Thymus (tissue), 11 donors: ENCODE measurements around the gene COLEC12. TPM values are rescaled to one million over a fixed set of nuclear protein-coding genes. Genes with fewer than 3 reads are reported as not detected.

Experiments
- DNase-seq, 9 donors: peaks; one replicate each; pipeline ENCODE4 v3.0.0-alpha.2; 2013; ENCODE audit warnings: low spot score in 9 of 9, low read depth in 6 of 9, missing footprints in 1 of 9
- H3K27ac ChIP-seq, 2 donors: one replicate each; pipeline ENCODE4 v1.5.1; 2013; ENCODE audit warnings: control low read depth in 1 of 2, low read depth in 1 of 2, low read length in 1 of 2, mild to moderate bottlenecking in 1 of 2, moderate library complexity in 1 of 2
- H3K27me3 ChIP-seq, 2 donors: one replicate each; pipeline ENCODE4 v1.5.1; 2013; ENCODE audit warnings: low read length in 1 of 2; ENCODE audit not compliant: control insufficient read depth in 2 of 2, insufficient read depth in 1 of 2
- H3K36me3 ChIP-seq, 2 donors: one replicate each; pipeline ENCODE4 v1.5.1; 2013; ENCODE audit warnings: low read length in 1 of 2, mild to moderate bottlenecking in 1 of 2, moderate library complexity in 1 of 2; ENCODE audit not compliant: control insufficient read depth in 2 of 2, insufficient read depth in 2 of 2
- H3K4me1 ChIP-seq, 2 donors: one replicate each; pipeline ENCODE4 v1.5.1; 2013; ENCODE audit warnings: low read length in 2 of 2; ENCODE audit not compliant: control insufficient read depth in 2 of 2, insufficient read depth in 2 of 2
- H3K4me3 ChIP-seq, 2 donors: one replicate each; pipeline ENCODE4 v1.5.1; 2013; ENCODE audit warnings: low read length in 2 of 2, control low read depth in 1 of 2, mild to moderate bottlenecking in 1 of 2
- H3K9me3 ChIP-seq, 2 donors: one replicate each; pipeline ENCODE4 v1.5.1; 2013; ENCODE audit warnings: low read length in 1 of 2, mild to moderate bottlenecking in 1 of 2; ENCODE audit not compliant: control insufficient read depth in 2 of 2, insufficient read depth in 1 of 2
- WGBS: extraction: QIAGEN DNeasy Blood & Tissue Kit; methylation state at CpG from one replicate; pipeline ENCODE4 v1.1.7; 2013; 5-methylcytosine and 5-hydroxymethylcytosine counted together
- polyA plus RNA-seq: library from polyadenylated mRNA; stranded (reverse); fragments of 200-250 nt; gene quantifications from one replicate; pipeline ENCODE4 v1.2.3, GENCODE V29; 2013
- total RNA-seq: library from RNA; stranded (reverse); fragments of 120-200 nt; gene quantifications from one replicate; pipeline ENCODE4 v1.2.4, GENCODE V29; 2013
- donor health status: healthy.

Gene COLEC12
- total and polyA plus RNA-seq, 2 donors, result 5.6 to 6.5 TPM

DNA sequence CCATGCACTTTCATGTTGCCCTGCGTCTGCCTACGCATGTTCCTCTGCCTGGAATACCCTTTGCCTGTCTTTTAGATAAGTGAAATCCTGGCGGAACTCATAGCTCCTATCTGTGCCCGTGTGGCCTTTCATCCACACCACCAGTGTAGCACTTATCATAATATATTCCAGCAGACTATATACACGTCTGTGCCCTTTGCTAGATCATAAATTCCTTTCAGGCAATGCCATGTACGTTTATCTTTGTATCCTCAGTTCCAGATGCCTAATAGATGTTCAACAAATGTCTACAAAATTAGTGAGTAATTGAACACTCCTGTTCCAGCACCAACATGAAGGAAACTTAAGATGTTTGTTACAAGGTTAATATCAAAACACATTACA is 106.9 kb downstream of the COLEC12 start:
- 95% methylated on average over 6 of the region's 6 CpGs for WGBS
- Histone ChIP-seq H3K4me3 (no peak overlapping the region), H3K27ac (no peak overlapping the region), H3K9me3 (no peaks in the 10 kb centered on the region), H3K27me3 (no peaks in the 10 kb centered on the region), H3K36me3 (no peaks in the 10 kb centered on the region), H3K4me1 (no peaks in the 10 kb centered on the region)
- no peak for DNase-seq

DNA sequence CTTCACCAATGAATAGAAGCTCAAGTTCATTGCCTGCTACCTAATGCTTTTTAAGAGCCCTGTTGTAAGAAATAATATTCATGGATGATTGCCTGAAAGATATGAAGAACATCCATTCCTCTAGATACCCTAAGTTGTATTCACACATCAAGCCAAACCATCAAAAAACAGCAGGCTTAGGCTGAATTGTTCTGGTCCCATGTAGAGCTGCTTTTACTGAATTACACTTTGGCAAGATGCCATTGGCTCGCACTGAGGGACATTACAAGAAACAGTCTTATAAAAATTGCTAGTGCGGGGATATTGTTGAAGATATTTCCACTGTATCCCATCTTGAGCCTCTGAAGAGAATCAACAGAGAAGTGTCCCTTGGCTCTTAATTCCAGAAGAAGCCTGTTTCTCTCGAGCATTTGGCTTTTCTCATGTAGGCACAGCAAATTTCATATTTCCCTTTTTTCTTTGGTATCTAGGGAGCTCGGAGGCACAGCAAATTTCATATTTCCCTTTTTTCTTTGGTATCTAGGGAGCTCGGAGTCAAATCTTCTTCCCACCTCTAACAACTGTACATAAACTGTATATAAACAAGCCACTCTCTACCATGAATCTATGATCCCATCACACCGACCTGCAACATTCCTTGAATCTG is 107.5 kb downstream of the COLEC12 start:
- no peak overlapping the region for H3K4me3 ChIP-seq
- H3K9me3 ChIP-seq, result no peaks in the 10 kb centered on the region
- no peak overlapping the region for H3K27ac ChIP-seq
- no peaks in the 10 kb centered on the region for H3K4me1 ChIP-seq
- 94% methylated on average over 6 of the region's 6 CpGs for WGBS
- H3K27me3 ChIP-seq, result no peaks in the 10 kb centered on the region
- H3K36me3 ChIP-seq, result no peaks in the 10 kb centered on the region
- no peak for DNase-seq

DNA sequence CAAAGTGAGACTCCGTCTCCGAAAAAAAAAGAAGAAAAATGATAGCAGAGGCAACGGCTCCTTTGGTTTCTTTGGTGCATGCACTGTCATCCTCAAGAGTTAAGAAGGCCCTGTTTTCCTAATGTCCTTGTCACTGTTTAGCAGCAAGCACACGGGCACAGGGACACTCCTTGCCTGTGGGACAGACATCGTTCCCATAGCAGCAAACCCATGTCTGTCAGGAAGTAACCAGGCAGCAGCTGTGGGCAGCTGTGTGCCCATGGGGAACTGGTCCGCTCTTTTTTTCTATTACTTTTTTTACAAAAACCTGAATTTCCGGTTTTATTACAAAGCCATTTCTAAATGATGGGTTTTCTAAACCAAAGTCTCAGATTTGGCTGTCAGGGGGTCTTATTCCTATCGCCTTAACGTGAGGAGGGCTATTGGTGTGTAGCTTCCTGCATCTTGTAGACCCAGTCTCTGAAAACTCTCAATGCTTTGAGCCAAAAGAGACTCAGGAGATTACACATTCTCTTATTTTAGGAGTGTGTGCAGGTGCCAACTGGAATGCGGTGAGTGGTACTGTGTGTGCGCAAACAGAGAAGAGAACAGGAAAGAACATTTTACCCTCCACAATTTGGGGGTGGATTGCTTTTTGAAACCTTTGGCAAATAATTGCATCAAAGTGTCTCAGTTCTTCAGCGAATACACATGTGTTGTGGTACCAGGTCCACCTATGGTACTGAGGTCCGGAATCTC is 109.6 kb downstream of the COLEC12 start:
- Histone ChIP-seq H3K27me3 (no peaks in the 10 kb centered on the region), H3K36me3 (no peaks in the 10 kb centered on the region), H3K4me1 (no peaks in the 10 kb centered on the region), H3K4me3 (no peak overlapping the region), H3K9me3 (no peaks in the 10 kb centered on the region), H3K27ac (no peak overlapping the region)
- 79% methylated on average over 13 of the region's 13 CpGs for WGBS
- DNase-seq, result no peak

DNA sequence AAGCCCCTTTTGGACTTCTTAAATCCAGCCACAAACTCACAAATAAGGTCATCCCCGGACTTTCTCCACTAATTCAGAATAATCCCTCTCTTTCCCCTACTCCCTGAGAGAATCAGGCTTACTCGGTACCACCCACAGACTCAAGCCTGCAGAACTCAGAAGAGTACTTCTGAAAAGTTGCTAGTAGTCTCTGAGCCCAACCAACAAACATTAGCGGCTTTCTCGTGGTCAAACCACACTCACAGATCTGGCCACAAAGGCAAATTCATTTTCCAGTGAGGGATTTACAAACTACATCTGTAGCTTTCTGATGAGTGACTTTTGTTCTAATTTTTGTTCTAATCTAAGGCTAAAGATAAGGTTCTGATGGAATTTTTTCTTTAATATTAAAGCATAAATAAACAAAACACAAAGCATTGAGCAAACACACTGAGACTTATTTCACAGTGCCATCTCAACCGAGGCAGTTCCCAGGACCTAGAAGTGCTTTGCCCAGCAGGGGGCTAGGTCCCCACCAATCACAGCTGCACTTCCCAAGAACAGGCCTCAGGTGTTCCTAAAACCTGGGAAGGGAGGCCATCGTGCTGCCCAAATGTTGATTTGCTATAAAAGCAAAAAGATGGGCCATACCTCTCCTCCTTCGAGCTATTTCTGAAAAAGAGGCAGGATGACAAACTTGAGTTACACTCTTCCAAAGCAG is 110.7 kb downstream of the COLEC12 start:
- DNase-seq, result no peak
- 58% methylated on average over 7 of the region's 7 CpGs for WGBS
- H3K9me3 ChIP-seq, result no peaks in the 10 kb centered on the region

DNA sequence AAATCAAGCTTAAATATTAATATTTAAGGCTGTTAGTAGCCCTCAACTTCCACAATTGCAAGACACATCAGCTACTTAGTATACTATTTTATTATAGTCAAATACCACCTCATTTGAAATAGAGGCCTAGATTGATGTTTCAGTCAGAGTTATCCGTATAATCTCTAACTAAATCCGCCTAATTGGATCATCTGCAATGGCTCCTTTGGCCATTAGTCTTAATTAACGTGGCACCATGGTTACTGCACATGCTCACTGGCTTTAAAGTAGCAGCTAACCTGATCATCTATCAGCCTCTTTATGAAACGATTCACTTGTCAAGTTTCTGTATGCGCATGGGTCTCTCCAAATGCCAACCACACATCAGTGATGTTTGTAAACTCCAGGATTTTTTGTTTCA is 112.3 kb downstream of the COLEC12 start:
- Histone ChIP-seq H3K27ac (no peak overlapping the region), H3K36me3 (no peaks in the 10 kb centered on the region), H3K4me3 (no peak overlapping the region), H3K4me1 (no peaks in the 10 kb centered on the region), H3K9me3 (no peaks in the 10 kb centered on the region), H3K27me3 (no peaks in the 10 kb centered on the region)
- 93% methylated on average over 5 of the region's 5 CpGs for WGBS
- DNase-seq, result no peak

More for the DNA sequence above, 110.7 kb downstream of the COLEC12 start:
- Histone ChIP-seq H3K4me1 (no peaks in the 10 kb centered on the region), H3K27me3 (no peaks in the 10 kb centered on the region), H3K27ac (no peak overlapping the region), H3K4me3 (no peak overlapping the region), H3K36me3 (no peaks in the 10 kb centered on the region)

DNA sequence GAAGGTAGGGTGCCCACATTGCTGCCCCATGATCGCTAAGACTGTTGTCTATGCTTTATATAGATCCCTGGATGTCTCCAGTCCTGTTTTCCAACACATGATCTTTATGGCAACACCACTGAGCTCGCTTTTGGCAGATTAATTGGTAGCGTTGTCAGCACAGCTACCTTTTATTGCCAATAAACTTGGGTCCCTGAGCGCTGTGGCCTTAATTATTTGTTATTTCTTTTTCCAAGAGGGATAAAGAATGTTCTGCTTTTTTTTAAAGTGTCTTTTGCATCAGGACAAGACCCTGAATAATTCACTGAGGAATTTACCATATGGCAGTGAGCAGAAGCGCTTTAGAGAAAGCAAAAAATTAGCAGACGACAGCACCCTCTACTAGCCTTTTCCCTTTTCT is 113.5 kb downstream of the COLEC12 start:
- H3K27ac ChIP-seq, result no peak overlapping the region
- no peak for DNase-seq
- no peaks in the 10 kb centered on the region for H3K4me1 ChIP-seq
- H3K9me3 ChIP-seq, result no peaks in the 10 kb centered on the region
- no peak overlapping the region for H3K4me3 ChIP-seq
- H3K36me3 ChIP-seq, result no peaks in the 10 kb centered on the region
- 96% methylated on average over 6 of the region's 6 CpGs for WGBS
- H3K27me3 ChIP-seq, result no peaks in the 10 kb centered on the region

DNA sequence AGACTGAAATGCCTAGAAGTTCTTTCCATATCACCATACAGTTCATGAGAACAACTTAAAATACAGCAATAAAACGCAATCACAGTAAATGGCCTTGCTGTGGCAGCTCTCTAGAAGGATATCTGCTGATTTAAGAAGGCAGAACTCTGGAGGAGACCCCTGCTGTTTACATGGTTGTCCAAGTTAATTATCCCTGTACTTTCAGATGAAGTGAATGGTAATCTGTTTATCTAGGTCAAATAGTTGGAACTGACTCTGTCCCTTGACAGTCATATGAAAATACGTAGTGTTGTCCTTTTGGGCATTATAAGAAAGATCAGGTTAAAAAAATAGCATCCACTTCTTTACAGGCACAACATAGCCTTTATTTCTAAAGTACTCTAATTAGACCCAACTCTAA is 115.6 kb downstream of the COLEC12 start:
- Histone ChIP-seq H3K9me3 (no peaks in the 10 kb centered on the region), H3K36me3 (no peaks in the 10 kb centered on the region), H3K4me3 (no peak overlapping the region), H3K27me3 (no peaks in the 10 kb centered on the region), H3K27ac (no peak overlapping the region), H3K4me1 (no peaks in the 10 kb centered on the region)
- 90% methylated on average over 2 of the region's 2 CpGs for WGBS
- no peak for DNase-seq

DNA sequence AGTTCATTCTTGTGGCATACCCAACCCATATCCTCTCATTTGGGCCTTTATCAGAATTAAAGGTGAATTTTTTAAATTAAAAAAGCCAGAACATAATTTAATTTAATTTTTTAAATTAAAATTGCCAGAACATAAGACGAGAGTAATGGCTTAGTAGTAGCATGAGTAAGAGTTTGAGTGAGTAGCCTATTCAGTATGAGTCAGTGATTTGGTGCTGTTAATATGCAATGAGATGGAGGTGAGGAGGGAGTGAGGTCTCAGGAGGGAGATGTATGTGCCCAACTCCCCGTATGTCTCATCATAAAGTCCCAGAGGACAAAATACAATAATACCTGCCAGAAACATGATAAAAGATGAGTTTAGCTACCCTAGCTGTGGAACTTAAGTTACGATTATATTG is 117.4 kb downstream of the COLEC12 start:
- Histone ChIP-seq H3K4me1 (no peaks in the 10 kb centered on the region), H3K36me3 (no peaks in the 10 kb centered on the region), H3K27me3 (no peaks in the 10 kb centered on the region), H3K27ac (no peak overlapping the region), H3K4me3 (no peak overlapping the region), H3K9me3 (no peaks in the 10 kb centered on the region)
- 98% methylated on average over 3 of the region's 3 CpGs for WGBS
- no peak for DNase-seq

DNA sequence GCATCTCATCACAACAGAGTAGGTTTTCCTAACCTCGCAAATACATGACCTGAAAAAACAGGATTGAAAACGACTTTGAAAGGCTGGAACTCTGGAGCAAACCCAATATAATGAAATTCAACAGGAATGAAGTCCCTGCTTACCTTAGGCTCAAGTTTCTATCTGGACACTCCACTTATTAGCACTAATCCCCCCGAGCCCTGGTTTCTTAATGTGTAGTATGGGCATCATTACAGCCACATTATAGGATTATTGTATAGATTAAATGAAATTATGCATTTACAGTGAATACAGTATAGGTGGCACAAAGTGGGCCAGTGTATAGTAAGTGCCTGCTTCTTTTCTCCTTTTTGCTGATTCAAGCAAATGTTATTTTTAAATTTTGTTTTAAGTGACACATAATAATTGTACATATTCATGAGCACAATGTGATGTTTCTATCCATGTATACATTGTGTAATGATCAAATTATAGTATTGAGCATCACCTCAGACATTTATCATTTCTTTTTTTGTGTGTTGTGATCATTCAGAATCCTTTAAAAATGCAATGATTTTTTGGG is 118.0 kb downstream of the COLEC12 start:
- H3K27ac ChIP-seq, result no peak overlapping the region
- H3K4me3 ChIP-seq, result no peak overlapping the region
- 87% methylated on average over 3 of the region's 3 CpGs for WGBS
- no peaks in the 10 kb centered on the region for H3K4me1 ChIP-seq
- no peaks in the 10 kb centered on the region for H3K9me3 ChIP-seq
- DNase-seq, result no peak
- H3K27me3 ChIP-seq, result no peaks in the 10 kb centered on the region
- H3K36me3 ChIP-seq, result no peaks in the 10 kb centered on the region
